ENCODE data around the gene E4F1.

Gene E4F1

GRCh38 chr16:2205104-2205966, 18.1 kb upstream of the E4F1 start, which contains the start of gene MLST8:
Gene MLST8 (plus strand): TSS chr16:2205454. CDS start chr16:2206086, 632 bp downstream.
- H3K27ac ChIP-seq = peak within 1 kb of the TSS; percentile 61 to 100 (median 99)

GRCh38 chr16:2205967-2206313, 17.5 kb upstream of the E4F1 start:
- peak overlapping the region; percentile 56 to 82 (median 73) for H3K4me3 ChIP-seq
- H3K27ac ChIP-seq = peak overlapping the region; percentile 27 to 100 (median 99)

More at GRCh38 chr16:2205104-2205966, 18.1 kb upstream of the E4F1 start, which contains the start of gene MLST8:
- peak within 1 kb of the TSS; percentile 56 to 82 (median 73) for H3K4me3 ChIP-seq

GRCh38 chr16:2206420-2206779, 17.0 kb upstream of the E4F1 start:
- H3K4me3 ChIP-seq = peak overlapping the region; percentile 56 to 82 (median 73)
- H3K27ac ChIP-seq = peak overlapping the region in 15 of 21 experiments; percentile 91 to 100 (median 98)

GRCh38 chr16:2206780-2207433, 16.5 kb upstream of the E4F1 start:
- H3K27ac ChIP-seq = peak overlapping the region in 3 of 21 experiments; percentile 96 to 99 (median 98)
- no peak overlapping the region for H3K4me3 ChIP-seq

GRCh38 chr16:2207872-2208271, 15.5 kb upstream of the E4F1 start:
- no peak overlapping the region for H3K27ac ChIP-seq

GRCh38 chr16:2208308-2208707, 15.1 kb upstream of the E4F1 start:
- H3K4me3 ChIP-seq = no peak overlapping the region
- no peak overlapping the region for H3K27ac ChIP-seq

More at GRCh38 chr16:2207872-2208271, 15.5 kb upstream of the E4F1 start:
- no peak overlapping the region for H3K4me3 ChIP-seq

- no peak overlapping the region for H3K27ac ChIP-seq
Observed at GRCh38 chr16:2208772-2209171, 14.6 kb upstream of the E4F1 start.

GRCh38 chr16:2209258-2210008, 14.0 kb upstream of the E4F1 start:
- Histone ChIP-seq H3K27ac (no peak overlapping the region), H3K4me3 (no peak overlapping the region)

More at GRCh38 chr16:2208772-2209171, 14.6 kb upstream of the E4F1 start:
- no peak overlapping the region for H3K4me3 ChIP-seq

GRCh38 chr16:2210009-2210332, 13.4 kb upstream of the E4F1 start:
- H3K4me3 ChIP-seq = no peak overlapping the region
- H3K27ac ChIP-seq = no peak overlapping the region

- no peak within 1 kb of the TSS for H3K27ac ChIP-seq
- no peak within 1 kb of the TSS for H3K4me3 ChIP-seq
Observed at GRCh38 chr16:2210386-2211365, 12.7 kb upstream of the E4F1 start, which contains the start of gene BRICD5. Gene BRICD5 (minus strand): TSS chr16:2210863. CDS start chr16:2210833, 30 bp downstream.

GRCh38 chr16:2211923-2212347, 11.5 kb upstream of the E4F1 start:
- no peak overlapping the region for H3K4me3 ChIP-seq
- peak overlapping the region in 1 of 21 experiments; percentile 5 for H3K27ac ChIP-seq

GRCh38 chr16:2212362-2213324, 10.7 kb upstream of the E4F1 start:
- Histone ChIP-seq H3K27ac (peak overlapping the region in 5 of 21 experiments; percentile 5 to 83 (median 26)), H3K4me3 (peak overlapping the region in 4 of 7 experiments; percentile 58 to 85 (median 73))

- peak overlapping the region; percentile 6 to 84 (median 75) for H3K27ac ChIP-seq
- H3K4me3 ChIP-seq = peak overlapping the region; percentile 58 to 85 (median 77)
Observed at GRCh38 chr16:2213817-2214718, 9.3 kb upstream of the E4F1 start.

GRCh38 chr16:2214719-2214968, 8.7 kb upstream of the E4F1 start, which contains the start of gene PGP:
Gene PGP (minus strand): TSS chr16:2214840. CDS start chr16:2214777, 63 bp downstream.
- peak within 1 kb of the TSS; percentile 58 to 85 (median 78) for H3K4me3 ChIP-seq
- H3K27ac ChIP-seq = peak within 1 kb of the TSS; percentile 48 to 92 (median 84)

GRCh38 chr16:2216330-2216729, 7.1 kb upstream of the E4F1 start:
- Histone ChIP-seq H3K4me3 (no peak overlapping the region), H3K27ac (no peak overlapping the region)

- peak overlapping the region; percentile 84 to 100 (median 98) for H3K4me3 ChIP-seq
- H3K27ac ChIP-seq = peak overlapping the region; percentile 71 to 96 (median 89)
Observed at GRCh38 chr16:2223942-2224486, 623 bp downstream of the E4F1 start.
